HS-27A (cell line): ENCODE results near the gene CNN3.

ENCODE experiments used
- DNase-seq: peaks from one replicate; pipeline ENCODE4 v3.0.0-alpha.2; 2012; ENCODE audit warnings: low read depth, missing footprints

The CNN3 gene

GRCh38 chr1:94887603-94888171 is 39.2 kb downstream of the CNN3 start:
- DNase-seq = no peak

DNA sequence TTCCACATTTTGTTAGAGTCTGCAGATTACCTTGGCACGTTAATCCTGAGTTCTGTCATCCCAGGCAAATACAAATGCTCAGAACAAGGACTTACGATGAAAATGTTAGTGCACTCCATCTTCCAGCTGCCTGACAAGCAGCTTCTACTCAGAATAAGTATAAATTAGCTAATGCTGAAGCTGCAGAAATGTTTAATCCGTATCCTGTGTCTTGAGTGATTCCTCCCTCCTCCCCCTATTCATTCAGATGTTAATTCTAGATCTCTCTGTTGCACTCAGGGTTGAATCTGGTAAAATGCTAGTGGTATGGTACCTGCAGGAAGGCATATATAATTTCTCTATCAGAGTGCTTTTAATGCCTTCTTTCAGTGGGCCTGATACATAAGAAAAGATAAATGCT is 39.8 kb downstream of the CNN3 start:
- no peak for DNase-seq

GRCh38 chr1:94886361-94886760 is 40.5 kb downstream of the CNN3 start:
- no peak for DNase-seq

GRCh38 chr1:94884507-94884906 is 42.4 kb downstream of the CNN3 start:
- no peak for DNase-seq

DNA sequence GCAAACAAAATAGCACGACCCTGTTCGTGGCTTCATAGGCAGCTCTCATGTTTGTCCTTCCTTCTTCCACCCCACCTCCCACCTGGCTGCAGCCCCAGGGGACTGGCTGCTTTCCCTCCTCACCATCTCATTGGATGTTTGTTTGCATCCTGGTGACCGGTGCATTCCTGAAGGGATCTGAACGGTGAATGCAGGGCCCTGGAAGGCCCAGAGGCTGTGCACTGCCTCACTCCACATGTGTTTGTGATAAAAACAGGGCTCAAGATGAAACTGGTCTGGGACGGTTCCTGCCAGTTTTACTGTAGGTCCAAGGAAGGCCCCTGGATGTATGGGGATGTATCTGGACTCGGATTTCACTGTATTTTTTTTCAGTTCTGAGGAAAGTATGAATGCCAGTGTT is 42.8 kb downstream of the CNN3 start:
- no peak for DNase-seq

DNA sequence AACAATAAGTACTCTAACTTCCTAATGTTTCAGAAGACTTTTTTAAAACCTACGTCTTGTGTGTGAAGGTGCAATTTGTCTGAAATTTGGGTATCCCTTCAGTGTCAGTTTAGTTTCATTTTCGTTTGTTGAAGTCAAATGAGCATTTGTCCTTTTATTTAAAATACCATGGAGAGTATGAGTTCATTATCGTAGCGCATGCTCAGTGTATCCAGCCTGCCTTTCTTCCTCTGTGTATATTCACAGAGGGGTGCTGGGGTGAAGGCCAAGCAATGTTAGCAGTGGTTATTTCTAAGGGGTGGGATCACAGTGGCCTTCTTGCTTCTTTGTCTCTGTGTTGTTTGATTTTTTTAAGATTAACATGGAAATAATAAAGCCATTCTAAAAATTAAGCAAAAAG is 43.2 kb downstream of the CNN3 start:
- DNase-seq = no peak

DNA sequence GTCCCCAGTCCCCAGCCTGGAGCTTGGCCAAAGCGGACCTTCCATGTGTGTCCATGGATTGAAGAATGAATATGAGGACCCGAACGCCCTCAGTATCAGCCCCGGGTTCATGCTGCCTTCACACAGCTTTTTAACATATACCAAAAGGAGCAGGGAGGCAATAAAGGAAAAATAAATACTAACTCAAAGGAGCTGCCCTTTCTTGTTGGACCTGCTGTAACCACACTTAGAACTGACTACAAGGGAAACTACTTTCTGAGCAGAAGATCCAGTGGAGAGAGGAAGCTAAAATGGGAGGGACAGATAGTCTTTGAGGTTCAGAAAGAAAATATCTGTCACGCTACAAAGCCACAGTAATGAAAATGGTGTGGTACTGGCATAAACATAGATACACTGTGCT is 48.6 kb downstream of the CNN3 start:
- DNase-seq = no peak

DNA sequence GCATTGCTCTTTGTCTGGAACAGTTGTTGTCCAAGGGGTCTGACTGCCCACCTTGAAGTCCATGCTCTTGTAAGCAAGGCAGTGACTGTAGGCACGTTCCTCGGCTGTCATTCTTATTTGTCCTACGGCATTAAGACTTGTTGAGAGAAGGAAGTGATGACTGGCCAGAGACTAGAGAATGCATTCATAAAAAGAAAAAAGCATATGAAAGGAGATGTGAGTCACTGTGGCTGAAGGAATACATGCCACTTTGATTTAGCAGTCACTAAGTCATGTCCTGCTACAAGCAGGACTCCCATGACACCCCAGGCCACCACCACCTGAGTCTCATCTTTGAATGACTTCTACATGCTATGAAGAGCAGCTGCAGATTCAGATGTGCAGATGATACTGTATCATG is 50.5 kb downstream of the CNN3 start:
- no peak for DNase-seq

- DNase-seq = no peak
Measured at GRCh38 chr1:94875794-94876193, 51.1 kb downstream of the CNN3 start.

GRCh38 chr1:94874423-94874822 is 52.5 kb downstream of the CNN3 start:
- DNase-seq = no peak

- no peak for DNase-seq
Measured at GRCh38 chr1:94873520-94874351, 53.2 kb downstream of the CNN3 start.

GRCh38 chr1:94872771-94873495 is 54.0 kb downstream of the CNN3 start:
- DNase-seq = no peak

- DNase-seq = no peak
Measured at GRCh38 chr1:94871031-94871430, 55.9 kb downstream of the CNN3 start.

GRCh38 chr1:94866164-94866807 is 60.6 kb downstream of the CNN3 start:
- peak; percentile 73 for DNase-seq

DNA sequence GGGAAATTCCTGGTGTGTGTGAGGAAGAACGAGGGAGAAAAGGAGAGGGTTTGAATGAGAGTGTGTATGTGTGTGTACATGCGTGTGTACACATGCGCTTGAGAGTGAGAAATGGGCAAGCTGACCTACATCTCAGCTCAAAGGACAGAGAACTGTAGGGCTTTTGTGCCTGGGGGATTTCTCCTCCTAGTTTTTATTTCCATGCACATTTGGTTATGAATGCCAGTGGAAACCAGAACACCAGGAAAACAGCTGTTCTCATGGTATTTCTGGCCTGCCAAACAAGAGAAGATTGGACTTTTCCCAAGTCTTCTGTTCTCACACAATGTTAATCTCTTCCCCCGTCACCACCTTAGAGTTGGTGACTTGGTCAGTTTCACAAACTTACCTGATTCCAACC is 61.5 kb downstream of the CNN3 start:
- DNase-seq = no peak

DNA sequence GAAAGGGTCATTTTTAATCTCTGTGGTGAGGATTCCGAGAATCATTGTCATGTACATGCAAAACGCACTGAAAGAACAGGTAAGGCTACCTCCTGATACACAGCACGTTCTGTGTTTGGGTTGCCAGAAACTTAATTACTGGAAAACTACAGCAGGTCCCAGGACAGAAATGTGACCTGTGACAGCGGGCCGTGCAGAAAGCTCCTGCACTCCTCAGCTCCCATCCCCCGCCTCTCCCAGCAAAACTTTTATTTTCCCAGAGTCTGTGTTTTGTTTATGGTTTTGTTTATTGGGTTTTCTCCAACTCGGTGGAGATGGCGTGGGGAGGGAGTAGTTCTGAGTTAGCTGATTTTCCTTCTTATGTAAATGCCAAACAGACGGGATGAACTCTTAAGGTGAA is 62.1 kb downstream of the CNN3 start:
- DNase-seq = no peak

DNA sequence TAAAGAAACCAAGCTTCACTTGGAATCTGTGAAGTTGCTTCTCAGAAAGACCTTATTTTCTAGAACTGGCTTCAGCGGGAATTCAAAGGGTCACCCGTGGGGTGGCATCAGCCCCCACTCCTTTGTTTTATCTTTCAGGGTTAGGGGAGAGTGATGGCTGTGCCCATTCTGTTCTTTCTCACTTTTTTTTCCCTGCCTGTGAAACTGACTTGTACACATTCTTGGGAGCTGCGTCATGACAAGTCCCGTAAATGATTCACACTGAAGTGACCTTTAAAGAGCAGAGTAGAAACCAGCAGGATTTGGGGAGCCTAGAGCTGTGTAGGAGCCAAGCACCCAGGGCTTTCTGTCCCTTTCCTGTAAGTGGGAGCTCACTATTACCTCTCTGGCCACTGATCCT is 63.0 kb downstream of the CNN3 start:
- DNase-seq = peak; percentile 91

- DNase-seq = peak; percentile 51
Measured at GRCh38 chr1:94863297-94863911, 63.5 kb downstream of the CNN3 start.

GRCh38 chr1:94862718-94863117 is 64.2 kb downstream of the CNN3 start:
- DNase-seq = no peak

DNA sequence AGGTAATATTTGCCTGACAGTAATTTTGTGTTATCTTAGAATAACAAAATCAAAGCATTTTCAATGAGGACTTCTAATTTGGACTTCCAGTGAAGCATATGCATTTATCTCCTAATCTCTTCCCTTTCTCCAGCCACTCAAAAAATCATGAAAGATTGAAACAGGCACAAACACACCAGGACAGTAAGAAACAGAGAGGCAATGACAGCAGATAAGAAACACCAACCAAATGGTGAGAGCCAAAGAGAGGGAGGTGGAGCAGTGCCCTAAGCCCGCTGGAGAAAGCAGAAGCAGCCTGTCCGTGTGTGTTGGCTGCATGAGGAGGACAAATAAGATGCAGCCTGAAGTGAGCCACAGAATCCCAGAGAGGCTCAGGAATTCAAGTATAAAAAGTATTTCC is 67.7 kb downstream of the CNN3 start:
- no peak for DNase-seq

DNA sequence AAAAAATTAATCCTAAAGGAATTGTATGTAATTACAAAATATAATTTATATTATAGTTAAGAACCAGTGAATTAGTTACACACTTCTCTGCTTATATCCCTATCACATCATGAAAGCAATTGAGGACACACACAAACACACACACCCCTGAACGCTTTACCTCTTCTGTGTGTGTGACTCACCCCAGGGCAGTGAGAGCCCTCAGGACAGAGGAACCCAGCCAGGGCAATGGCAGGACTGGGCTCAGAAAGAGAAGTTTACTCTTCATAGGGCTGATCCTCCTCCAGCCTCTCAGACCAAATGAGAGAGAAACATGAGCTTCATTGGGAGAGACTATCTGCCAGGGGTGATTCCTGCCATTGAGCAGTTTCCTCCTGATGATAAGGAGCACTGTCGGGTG is 68.6 kb downstream of the CNN3 start:
- DNase-seq = no peak

GRCh38 chr1:94856868-94857267 is 70.0 kb downstream of the CNN3 start:
- DNase-seq = no peak
